Lung (tissue), 16 donors: ENCODE measurements around the gene SOX11. TPM values are rescaled to one million over a fixed set of nuclear protein-coding genes. Genes with fewer than 3 reads are reported as not detected.
A peak's percentile ranks its signal among the peaks of the same experiment; 100 is the strongest.
"Not testable (repeated sequence)": the region's sequence is repeated elsewhere in the genome, so short reads cannot be mapped to it uniquely, and the experiment has no call there.

Experiments used
- ATAC-seq: fragments of 200-7000 bp; cut with Tn5 transposase; one replicate; pipeline ENCODE4 v1.9.1; 2020; ENCODE audit warnings: moderate number of reproducible peaks; ENCODE audit not compliant: insufficient read depth, low FRiP score
- DNase-seq, 3 donors: peaks; one replicate each; pipeline ENCODE4 v3.0.0-alpha.2; 2013 to 2017
- H3K27ac ChIP-seq, 2 donors: one replicate each; pipeline ENCODE4 v1.5.1; 2013; ENCODE audit warnings: mild to moderate bottlenecking in 2 of 2, moderate library complexity in 2 of 2, control low read depth in 1 of 2, inconsistent platforms in 1 of 2, low read depth in 1 of 2, low read length in 1 of 2
- H3K27me3 ChIP-seq, 3 donors: one replicate each; pipeline ENCODE4 v1.5.1; 2013; ENCODE audit warnings: low read length in 2 of 3; ENCODE audit not compliant: control insufficient read depth in 3 of 3, insufficient read depth in 3 of 3
- H3K36me3 ChIP-seq, 4 donors: one replicate each; pipeline ENCODE4 v1.5.1; 2013; ENCODE audit warnings: low read length in 4 of 4, mild to moderate bottlenecking in 1 of 4, moderate library complexity in 1 of 4; ENCODE audit not compliant: control insufficient read depth in 4 of 4, insufficient read depth in 4 of 4
- H3K4me1 ChIP-seq, 5 donors: one replicate each; pipeline ENCODE4 v1.5.1; 2013; ENCODE audit warnings: low read length in 5 of 5, mild to moderate bottlenecking in 2 of 5, moderate library complexity in 1 of 5; ENCODE audit not compliant: control insufficient read depth in 5 of 5, insufficient read depth in 5 of 5
- H3K4me3 ChIP-seq: one replicate; pipeline ENCODE4 v1.5.1; 2013; ENCODE audit warnings: mild to moderate bottlenecking, control low read depth, moderate library complexity
- H3K9ac ChIP-seq, 2 donors: one replicate each; pipeline ENCODE4 v1.5.1; 2013; ENCODE audit warnings: low read length in 2 of 2, control low read depth in 1 of 2; ENCODE audit not compliant: insufficient read depth in 1 of 2
- H3K9me3 ChIP-seq, 4 donors: one replicate each; pipeline ENCODE4 v1.5.1; 2013; ENCODE audit warnings: low read length in 3 of 4, mild to moderate bottlenecking in 1 of 4, moderate library complexity in 1 of 4; ENCODE audit not compliant: control insufficient read depth in 4 of 4, insufficient read depth in 3 of 4
- CTCF ChIP-seq: IDR thresholded peaks from 2 replicates; pipeline ENCODE4 v1.5.1; 2012; ENCODE audit warnings: mild to moderate bottlenecking; ENCODE audit errors: control extremely low read depth, extremely low read depth
- WGBS, 2 donors: extraction: QIAGEN DNeasy Blood & Tissue Kit; methylation state at CpG; one replicate each; pipeline ENCODE4 v1.1.7; 2013; 5-methylcytosine and 5-hydroxymethylcytosine counted together
- long read RNA-seq, 5 donors: transcript quantifications; one replicate each; lab custom pipeline, GENCODE V29; 2026
- polyA plus RNA-seq, 2 donors: library from polyadenylated mRNA; stranded (reverse); fragments of 200-250 nt; gene quantifications; one replicate each; pipeline ENCODE4 v1.2.1, GENCODE V29; 2013
- total RNA-seq, 2 donors: library from RNA; depleted of rRNA in 1 of 2; stranded (reverse); fragments of >200 nt in 1 of 2; gene quantifications; one replicate each; pipeline ENCODE4 v1.2.1, GENCODE V29; 2014 to 2021
- donor health status: control.
- donor health status: control.
- donor health status: Bipolar disorder and iron deficiency.
- donor health status: healthy.
- donor health status: DM: yes; HTN: yes; CAD: no.

The SOX11 gene
- total RNA-seq (10 to 100 TPM in 1 of 2 donors, under 1 TPM in 1; 0.06 to 13.3 TPM), polyA plus RNA-seq (under 1 TPM in 1 of 2 donors, not detected in 1; 0.05 TPM)
- long read RNA-seq, donor 1, full-length matches to known transcripts = 124 of 124 reads
- long read RNA-seq, donor 1, partial matches to known transcripts = 0 of 124 reads
- long read RNA-seq, donor 1, other reads (novel, unspliced or antisense) = 0 of 124 reads
- long read RNA-seq, donor 2, full-length matches to known transcripts = 92 of 92 reads
- long read RNA-seq, donor 2, partial matches to known transcripts = 0 of 92 reads
- long read RNA-seq, donor 2, other reads (novel, unspliced or antisense) = 0 of 92 reads
- long read RNA-seq, donor 3, full-length matches to known transcripts = 116 of 116 reads
- long read RNA-seq, donor 3, partial matches to known transcripts = 0 of 116 reads
- long read RNA-seq, donor 3, other reads (novel, unspliced or antisense) = 0 of 116 reads
- long read RNA-seq, donor 4, full-length matches to known transcripts = 138 of 138 reads
- long read RNA-seq, donor 4, partial matches to known transcripts = 0 of 138 reads
- long read RNA-seq, donor 4, other reads (novel, unspliced or antisense) = 0 of 138 reads
- long read RNA-seq, donor 5, full-length matches to known transcripts = 232 of 232 reads
- long read RNA-seq, donor 5, partial matches to known transcripts = 0 of 232 reads
- long read RNA-seq, donor 5, other reads (novel, unspliced or antisense) = 0 of 232 reads

GRCh38 chr2:5691985-5692529 is at the start of gene SOX11:
TSS of gene SOX11 (plus strand) at chr2:5692384. CDS start at chr2:5692722, 338 bp downstream.
- 2 to 3% methylated on average over 36 to 60 of the region's 60 CpGs for WGBS, 2 donors
- ATAC-seq (no peak), DNase-seq (peak; percentile 99)
- no peaks in the 10 kb centered on the region for H3K36me3 ChIP-seq
- peaks cover 0 to 23% (median 0%) of the 10 kb centered on the region in 3 donors for H3K27me3 ChIP-seq
- H3K4me3 ChIP-seq = no peak within 1 kb of the TSS
- peak within 1 kb of the TSS in 1 of 2 donors; percentile 34 for H3K27ac ChIP-seq
- peak within 1 kb of the TSS; percentile 52 to 86 for H3K9ac ChIP-seq
- no peak for TF ChIP-seq CTCF
- H3K9me3 ChIP-seq = peaks cover 0 to 2% (median 0%) of the 10 kb centered on the region in 4 donors
- peaks cover 0 to 36% (median 0%) of the 10 kb centered on the region in 5 donors for H3K4me1 ChIP-seq

GRCh38 chr2:5652734-5653133 is 39.5 kb upstream of the SOX11 start:
- 68 to 83% methylated on average over 2 of the region's 2 CpGs for WGBS, 2 donors
- not testable (repeated sequence) for H3K4me1 ChIP-seq, DNase-seq, ATAC-seq, H3K27me3 ChIP-seq, H3K36me3 ChIP-seq, H3K9me3 ChIP-seq, H3K9ac ChIP-seq, H3K27ac ChIP-seq, H3K4me3 ChIP-seq

- not testable (repeated sequence) for H3K4me3 ChIP-seq, H3K27me3 ChIP-seq, DNase-seq, H3K9me3 ChIP-seq, H3K4me1 ChIP-seq, H3K9ac ChIP-seq, H3K27ac ChIP-seq, H3K36me3 ChIP-seq, ATAC-seq
- WGBS, 2 donors = 92 to 95% methylated on average over 3 to 4 of the region's 4 CpGs
Measured at GRCh38 chr2:5653756-5654155, 38.4 kb upstream of the SOX11 start.

GRCh38 chr2:5657231-5657630 is 35.0 kb upstream of the SOX11 start:
- Histone ChIP-seq H3K27me3 (no peaks in the 10 kb centered on the region), H3K9ac (no peak overlapping the region), H3K9me3 (no peaks in the 10 kb centered on the region), H3K4me3 (no peak overlapping the region), H3K4me1 (no peaks in the 10 kb centered on the region), H3K27ac (no peak overlapping the region), H3K36me3 (no peaks in the 10 kb centered on the region)
- TF ChIP-seq CTCF = no peak
- no peak for ATAC-seq
- 68 to 78% methylated on average over 4 of the region's 4 CpGs for WGBS, 2 donors
- no peak for DNase-seq
